IPS DF 19.7 (cell line): Measurements from ENCODE around the gene LRMDA.

Source experiments
- DNase-seq: peaks from one replicate; pipeline ENCODE4 v3.0.0-alpha.2; 2013; ENCODE audit warnings: low read depth, low spot score

The LRMDA gene

DNA sequence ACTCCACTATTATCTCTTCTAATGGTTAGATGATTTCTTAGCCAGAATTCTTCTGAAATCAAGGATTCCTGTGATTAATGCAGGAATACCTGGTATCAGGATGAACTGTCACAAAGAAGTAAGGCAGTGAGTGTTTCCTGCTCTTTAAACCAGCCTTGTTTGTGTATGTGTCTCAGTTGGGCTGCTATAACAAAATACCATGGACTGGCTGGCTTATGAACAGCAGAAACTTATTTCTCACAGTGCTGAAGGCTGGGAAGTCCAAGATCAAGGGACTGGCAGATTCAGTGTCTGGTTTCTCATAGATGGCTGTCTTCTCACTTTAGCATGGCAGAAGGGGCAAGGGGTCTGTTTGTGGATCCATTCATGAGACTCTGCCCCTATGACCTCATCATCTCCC, 42.7 kb downstream of the LRMDA start:
- no peak for DNase-seq

DNA sequence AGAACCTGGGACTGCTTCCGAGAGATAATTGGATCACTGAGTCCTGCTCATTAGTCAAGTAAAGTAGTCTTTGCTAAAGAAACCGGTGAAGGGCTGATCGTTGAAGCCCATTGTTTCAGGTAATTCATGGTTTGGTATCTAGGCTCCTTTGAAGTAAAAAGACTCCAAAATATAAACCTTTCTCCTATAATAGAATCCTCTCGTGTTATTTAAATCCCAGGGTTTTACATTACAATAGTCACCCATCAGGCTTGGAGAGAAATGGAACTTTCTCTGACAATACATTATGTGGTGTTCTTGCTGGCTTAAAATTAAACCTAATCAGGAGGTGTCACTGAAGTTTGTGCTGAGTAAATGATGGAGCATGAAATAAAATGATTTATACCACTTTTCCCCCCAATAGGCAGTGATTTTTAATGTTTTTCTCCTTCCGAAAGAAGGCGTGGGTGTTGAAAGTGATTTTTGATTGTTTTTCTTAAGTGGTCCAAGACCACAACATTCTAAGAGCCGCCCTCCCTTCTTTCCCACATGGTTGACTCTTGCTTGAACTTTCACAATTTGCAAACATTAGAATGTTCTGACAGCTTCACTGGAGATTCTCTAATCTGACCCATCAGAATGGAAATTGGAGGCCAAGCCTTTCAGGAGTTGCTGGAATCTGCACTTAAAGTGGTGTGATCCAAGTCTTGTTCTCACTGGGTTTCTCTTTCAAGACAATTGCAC, 44.2 kb downstream of the LRMDA start:
- DNase-seq, result no peak

- no peak for DNase-seq
Observed at GRCh38 chr10:75476569-75476968, 45.1 kb downstream of the LRMDA start.

DNA sequence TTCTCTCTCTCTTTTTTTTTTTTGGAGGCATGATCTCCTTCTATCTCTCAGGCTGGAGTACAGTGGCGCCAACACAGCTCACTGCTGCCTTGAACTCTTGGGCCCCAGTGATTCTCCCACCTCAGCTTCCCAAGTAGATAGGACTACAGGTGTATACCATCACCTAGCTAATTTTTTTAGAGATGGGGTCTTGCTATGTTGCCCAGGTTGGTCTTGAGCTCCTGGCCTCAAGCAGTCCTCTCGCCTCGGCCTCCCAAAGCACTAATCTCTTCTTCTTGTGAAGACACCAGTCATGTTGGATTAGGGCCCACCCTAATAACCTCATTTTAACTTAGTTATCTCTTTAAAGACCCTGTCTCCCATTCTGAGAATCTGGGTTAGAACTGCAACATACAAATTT, 45.6 kb downstream of the LRMDA start:
- DNase-seq, result no peak

DNA sequence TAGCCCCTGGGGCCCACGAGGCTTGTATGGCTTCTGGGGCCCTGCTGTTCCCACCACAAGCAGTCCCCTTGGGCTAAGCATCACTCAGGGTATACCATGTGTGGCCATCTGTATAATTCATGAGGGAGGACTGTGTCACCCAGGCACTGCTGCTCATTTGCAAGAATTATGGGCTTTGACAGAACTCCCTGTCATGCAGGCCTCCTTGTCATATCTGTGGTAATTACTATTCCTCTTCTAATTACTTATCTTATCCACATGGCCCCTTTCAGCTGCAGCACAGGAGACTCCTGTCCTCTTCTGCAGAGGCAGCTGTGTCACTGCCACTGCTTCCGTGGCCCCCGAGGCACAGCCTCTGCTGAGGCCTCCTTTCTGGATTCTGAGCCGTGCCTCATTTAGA, 46.3 kb downstream of the LRMDA start:
- no peak for DNase-seq

DNA sequence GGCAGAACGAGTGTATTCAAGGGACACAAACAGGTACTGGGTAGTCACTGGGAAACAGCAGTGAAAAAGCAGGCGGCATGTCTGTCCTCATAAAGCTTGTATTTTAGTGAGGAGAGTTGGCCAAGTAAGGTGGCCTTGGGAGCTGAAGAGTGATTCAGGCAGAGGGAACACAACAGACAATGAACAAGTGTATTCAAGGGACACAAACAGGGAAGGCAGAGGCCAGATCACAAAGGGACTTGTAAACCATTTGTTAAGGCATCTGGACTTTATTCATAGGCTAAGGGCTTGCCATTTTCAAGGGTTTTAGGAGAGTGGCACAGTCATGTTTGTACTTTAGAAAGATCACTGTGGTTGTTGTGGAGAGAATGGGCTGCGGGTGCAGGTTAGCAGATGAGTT, 49.0 kb downstream of the LRMDA start:
- DNase-seq, result no peak

DNA sequence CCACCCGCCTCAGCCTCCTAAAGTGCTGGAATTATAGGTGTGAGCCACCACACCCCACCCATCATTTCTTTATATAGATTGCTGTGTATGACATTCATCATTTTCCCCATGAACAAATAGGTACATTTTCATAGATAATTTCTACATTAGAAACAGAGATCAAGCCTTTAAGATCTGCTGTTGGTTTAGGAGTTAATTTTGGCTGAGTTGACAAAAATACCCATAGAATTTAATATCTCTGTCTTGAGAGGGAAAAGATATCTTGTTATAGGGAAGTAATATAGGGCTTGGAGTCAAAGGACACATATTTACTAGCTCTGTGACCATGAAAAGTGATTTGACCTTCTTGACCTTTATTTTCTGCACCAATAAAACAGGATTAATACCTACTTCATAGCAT, 51.8 kb downstream of the LRMDA start:
- DNase-seq, result no peak

DNA sequence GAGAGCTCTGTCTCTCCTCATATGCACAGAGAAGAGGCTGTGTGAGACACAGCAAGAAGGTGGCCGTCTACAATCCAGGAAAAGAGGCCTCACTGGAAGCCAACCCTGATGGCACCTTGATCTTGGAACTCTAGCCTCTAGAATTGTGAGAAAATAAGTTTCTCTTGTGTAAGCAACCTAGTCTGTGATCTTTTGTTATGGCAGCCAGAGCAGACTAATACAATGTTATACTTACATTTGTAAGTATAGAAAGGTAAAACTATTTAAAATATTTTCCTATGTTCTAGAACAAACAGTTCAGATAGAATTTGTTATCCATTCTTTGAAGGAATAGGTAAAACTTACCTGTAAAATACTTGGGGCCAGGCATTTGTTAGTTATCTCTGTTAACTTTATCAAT, 53.3 kb downstream of the LRMDA start:
- no peak for DNase-seq

GRCh38 chr10:75486591-75486990, 55.2 kb downstream of the LRMDA start:
- DNase-seq, result no peak

GRCh38 chr10:75487087-75487754, 55.8 kb downstream of the LRMDA start:
- DNase-seq, result no peak

GRCh38 chr10:75487755-75488125, 56.3 kb downstream of the LRMDA start:
- DNase-seq, result no peak

DNA sequence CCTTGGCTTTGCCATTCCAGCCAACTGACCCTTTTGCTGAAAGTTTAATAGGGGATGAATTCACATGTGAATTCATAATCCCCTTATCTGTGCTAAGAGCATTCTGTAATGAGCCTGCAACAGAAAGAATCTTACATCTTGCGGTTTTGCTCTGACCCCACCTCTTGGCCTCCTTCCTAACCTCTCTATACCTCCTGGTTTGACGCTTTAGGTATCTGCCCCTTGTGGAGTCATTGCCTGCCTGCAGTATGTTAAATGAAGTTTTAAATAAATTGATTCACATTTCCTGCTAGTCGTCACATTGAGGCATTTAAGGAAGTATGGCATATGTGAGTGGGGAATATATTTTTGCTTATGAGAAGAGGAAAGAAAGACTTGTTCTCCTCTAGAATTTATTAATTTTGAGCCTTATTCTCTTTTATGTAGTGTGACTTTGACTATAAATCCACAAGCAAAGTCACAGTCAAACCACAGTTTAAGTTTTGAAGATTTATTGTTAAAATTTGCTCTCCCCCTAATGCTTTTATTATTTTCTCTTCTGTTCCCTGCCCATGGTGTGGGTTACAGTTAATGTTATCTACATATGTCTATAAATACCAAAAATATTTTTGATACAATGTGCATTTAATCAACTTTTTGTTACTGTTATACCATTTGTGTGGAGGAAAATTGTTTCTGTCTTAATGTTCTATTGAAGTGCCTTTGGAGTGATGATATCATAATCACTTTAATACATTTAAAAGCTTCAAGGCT, 60.9 kb downstream of the LRMDA start:
- no peak for DNase-seq

- no peak for DNase-seq
Observed at GRCh38 chr10:75493464-75493863, 62.0 kb downstream of the LRMDA start.

GRCh38 chr10:75495434-75496190, 64.2 kb downstream of the LRMDA start:
- DNase-seq, result no peak

- DNase-seq, result no peak
Observed at GRCh38 chr10:75496191-75496567, 64.8 kb downstream of the LRMDA start.

- no peak for DNase-seq
Observed at GRCh38 chr10:75497997-75498883, 66.8 kb downstream of the LRMDA start.

- DNase-seq, result no peak
Observed at GRCh38 chr10:75498884-75499350, 67.5 kb downstream of the LRMDA start.

DNA sequence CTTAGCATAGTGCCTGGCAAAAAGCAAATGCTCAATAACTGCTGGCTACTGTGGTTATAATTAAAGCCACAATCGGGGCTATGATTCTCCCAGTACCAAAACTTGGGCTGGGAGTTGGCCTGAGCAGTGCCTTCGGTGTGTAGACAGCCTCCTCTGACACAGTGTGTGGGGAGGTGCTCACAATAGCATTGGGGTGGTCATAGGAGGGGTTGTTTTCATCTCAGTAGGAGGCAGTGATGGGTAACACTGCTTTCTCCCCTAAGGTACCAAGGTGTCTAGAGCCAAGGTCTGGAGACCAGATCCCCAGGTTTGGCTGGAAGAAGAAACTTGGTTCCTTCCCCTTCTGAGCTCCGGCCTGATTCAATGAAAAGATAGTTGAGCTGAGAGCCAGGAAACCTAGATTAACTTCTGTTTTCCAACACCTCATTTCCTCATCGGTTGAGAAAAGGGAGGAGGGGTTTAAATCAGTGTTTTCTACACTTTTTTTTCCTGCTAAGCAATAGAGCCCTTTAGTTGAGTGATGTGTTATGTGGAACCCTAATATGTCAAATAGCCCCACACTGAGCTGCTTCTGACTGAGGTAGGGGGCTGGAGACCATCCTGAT, 68.2 kb downstream of the LRMDA start:
- DNase-seq, result no peak

- no peak for DNase-seq
Observed at GRCh38 chr10:75502389-75502788, 71.0 kb downstream of the LRMDA start.

GRCh38 chr10:75502838-75503237, 71.4 kb downstream of the LRMDA start:
- no peak for DNase-seq

DNA sequence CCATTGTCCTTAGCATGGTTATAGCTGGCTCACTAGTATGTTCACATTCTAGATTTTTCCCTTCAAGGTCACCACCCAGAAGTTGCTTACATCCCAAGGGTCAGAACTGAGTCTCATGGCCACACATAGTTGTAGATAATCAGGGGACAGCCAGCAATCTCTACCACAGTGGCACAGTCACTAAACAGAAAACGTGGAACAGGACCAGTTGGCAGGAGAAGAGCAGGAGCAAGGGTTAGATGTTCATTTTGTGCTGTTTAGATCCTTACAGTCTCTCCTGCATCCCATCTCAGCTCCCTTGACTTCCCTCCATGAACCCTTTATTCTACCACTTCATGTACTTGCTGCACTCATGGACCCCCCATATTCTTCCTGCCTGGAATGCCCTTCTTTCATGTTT, 73.9 kb downstream of the LRMDA start:
- DNase-seq, result no peak
